Endodermal cell (in vitro differentiated cells): ENCODE measurements around the gene GCA. TPM values are rescaled to one million over a fixed set of nuclear protein-coding genes. Genes with fewer than 3 reads are reported as not detected.

ENCODE experiments used
- DNase-seq: peaks from one replicate; pipeline ENCODE4 v3.0.0-alpha.2; 2017
- H3K27ac ChIP-seq: 2 replicates; pipeline ENCODE4 v1.5.1; 2013; ENCODE audit warnings: mild to moderate bottlenecking, low read depth, low read length, moderate library complexity
- H3K27me3 ChIP-seq: 2 replicates; pipeline ENCODE4 v1.6.1; 2013; ENCODE audit warnings: mild to moderate bottlenecking, low read length, moderate library complexity; ENCODE audit not compliant: insufficient read depth, control insufficient read depth, poor library complexity, severe bottlenecking
- H3K36me3 ChIP-seq: 2 replicates; pipeline ENCODE4 v1.7.0; 2013; ENCODE audit warnings: mild to moderate bottlenecking, low read length, moderate library complexity; ENCODE audit not compliant: control insufficient read depth, insufficient read depth
- H3K4me1 ChIP-seq: one replicate; pipeline ENCODE4 v1.7.0; 2013; ENCODE audit warnings: low read length; ENCODE audit not compliant: control insufficient read depth, insufficient read depth
- H3K4me3 ChIP-seq: 2 replicates; pipeline ENCODE4 v1.5.1; 2013; ENCODE audit warnings: mild to moderate bottlenecking, low read length, moderate library complexity
- H3K9ac ChIP-seq: 2 replicates; pipeline ENCODE4 v1.6.1; 2013; ENCODE audit warnings: mild to moderate bottlenecking, low read length, moderate library complexity; ENCODE audit not compliant: poor library complexity, severe bottlenecking; ENCODE audit errors: extremely low read depth
- H3K9me3 ChIP-seq: 2 replicates; pipeline ENCODE4 v1.6.1; 2013; ENCODE audit warnings: mild to moderate bottlenecking, low read length, moderate library complexity; ENCODE audit not compliant: control insufficient read depth
- H3K27ac Mint-ChIP-seq: 2 replicates; pipeline ENCODE4 v1.8.0; 2020; ENCODE audit warnings: mixed read lengths
- H3K27me3 Mint-ChIP-seq: 2 replicates; pipeline ENCODE4 v1.8.0; 2021; ENCODE audit warnings: mild to moderate bottlenecking, mixed read lengths; ENCODE audit not compliant: insufficient read depth
- H3K36me3 Mint-ChIP-seq: 2 replicates; pipeline ENCODE4 v1.8.0; 2020; ENCODE audit warnings: low read depth, mixed read lengths
- H3K4me1 Mint-ChIP-seq: 2 replicates; pipeline ENCODE4 v1.8.0; 2020; ENCODE audit warnings: mixed read lengths
- H3K4me3 Mint-ChIP-seq: 2 replicates; pipeline ENCODE4 v1.8.0; 2020; ENCODE audit warnings: mild to moderate bottlenecking, moderate library complexity, mixed read lengths
- H3K9me3 Mint-ChIP-seq: 2 replicates; pipeline ENCODE4 v1.8.0; 2020; ENCODE audit warnings: mild to moderate bottlenecking, mixed read lengths
- WGBS, 2 experiments: methylation state at CpG; one replicate each; pipeline versions ENCODE4 v1.1.5 to v1.1.7; 2013; ENCODE audit warnings: missing lambda C conversion rate in 2 of 2, mixed read lengths in 1 of 2; ENCODE audit not compliant: insufficient coverage in 1 of 2, insufficient read length in 1 of 2; 5-methylcytosine and 5-hydroxymethylcytosine counted together
- total RNA-seq, 2 donors: library from RNA; stranded (reverse); fragmentation: NEBNext Ultra II Directional in 1 of 2; extraction: Animal tissue kit (Norgen Biotek cat#: 25700) in 1 of 2; gene quantifications; 2 replicates in 1 of 2; 3 replicates in 1 of 2; pipeline ENCODE4 v1.2.1, GENCODE V29; 2021
- TF ChIP-seq, protein P1 (sequence below): fragments of 200-600 bp; sonication (generic); conservative IDR thresholded peaks from 2 replicates; pipeline ENCODE4 v1.5.0; 2021; ENCODE audit warnings: antibody characterized with exemption, mild to moderate bottlenecking

Gene GCA
- total RNA-seq, 2 donors from 2014 or later, result 27.5 to 53.0 TPM

DNA sequence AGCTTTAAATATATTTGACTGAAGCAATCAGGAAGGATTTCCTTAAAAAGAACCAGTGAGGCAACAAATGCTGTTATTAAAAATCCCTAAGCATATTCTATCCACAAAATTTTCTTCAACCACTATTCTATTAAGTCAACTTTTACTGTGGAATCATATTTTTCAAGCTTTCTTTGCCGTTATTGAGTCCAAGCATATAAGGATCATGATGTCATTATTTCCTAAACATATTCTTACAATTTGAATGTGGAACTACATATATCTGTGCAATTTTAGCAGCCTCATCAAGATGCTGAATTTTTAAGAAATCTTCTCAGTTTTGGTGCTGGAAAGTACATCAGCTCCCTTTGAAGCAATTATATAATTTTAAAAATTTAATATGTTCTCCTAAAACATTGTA lies 31.1 kb upstream of the GCA start:
- H3K9me3 ChIP-seq, result no peaks in the 10 kb centered on the region
- DNase-seq, result no peak
- no peak overlapping the region for H3K4me3 ChIP-seq
- no peak overlapping the region for H3K9ac ChIP-seq
- no peaks in the 10 kb centered on the region for H3K4me1 ChIP-seq
- H3K36me3 ChIP-seq, result no peaks in the 10 kb centered on the region
- H3K27me3 ChIP-seq, result peaks cover 15% of the 10 kb centered on the region
- no peak overlapping the region for H3K27ac ChIP-seq
- TF ChIP-seq, protein P1, sequence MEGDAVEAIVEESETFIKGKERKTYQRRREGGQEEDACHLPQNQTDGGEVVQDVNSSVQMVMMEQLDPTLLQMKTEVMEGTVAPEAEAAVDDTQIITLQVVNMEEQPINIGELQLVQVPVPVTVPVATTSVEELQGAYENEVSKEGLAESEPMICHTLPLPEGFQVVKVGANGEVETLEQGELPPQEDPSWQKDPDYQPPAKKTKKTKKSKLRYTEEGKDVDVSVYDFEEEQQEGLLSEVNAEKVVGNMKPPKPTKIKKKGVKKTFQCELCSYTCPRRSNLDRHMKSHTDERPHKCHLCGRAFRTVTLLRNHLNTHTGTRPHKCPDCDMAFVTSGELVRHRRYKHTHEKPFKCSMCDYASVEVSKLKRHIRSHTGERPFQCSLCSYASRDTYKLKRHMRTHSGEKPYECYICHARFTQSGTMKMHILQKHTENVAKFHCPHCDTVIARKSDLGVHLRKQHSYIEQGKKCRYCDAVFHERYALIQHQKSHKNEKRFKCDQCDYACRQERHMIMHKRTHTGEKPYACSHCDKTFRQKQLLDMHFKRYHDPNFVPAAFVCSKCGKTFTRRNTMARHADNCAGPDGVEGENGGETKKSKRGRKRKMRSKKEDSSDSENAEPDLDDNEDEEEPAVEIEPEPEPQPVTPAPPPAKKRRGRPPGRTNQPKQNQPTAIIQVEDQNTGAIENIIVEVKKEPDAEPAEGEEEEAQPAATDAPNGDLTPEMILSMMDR, result no peak
- Mint-ChIP-seq H3K9me3 (no peaks in the 10 kb centered on the region), H3K27me3 (peaks cover 6% of the 10 kb centered on the region), H3K36me3 (no peaks in the 10 kb centered on the region), H3K4me1 (no peaks in the 10 kb centered on the region), H3K27ac (no peak overlapping the region), H3K4me3 (no peak overlapping the region)
- 89 to 100% methylated on average over 1 of the region's 1 CpG for WGBS, 2 experiments

- peaks cover 19% of the 10 kb centered on the region for H3K27me3 Mint-ChIP-seq
Observed at GRCh38 chr2:162315938-162316337, 28.0 kb upstream of the GCA start.

GRCh38 chr2:162316590-162316989 lies 27.3 kb upstream of the GCA start:
- Histone ChIP-seq H3K27me3 (peaks cover 29% of the 10 kb centered on the region), H3K27ac (no peak overlapping the region), H3K36me3 (no peaks in the 10 kb centered on the region), H3K4me1 (no peaks in the 10 kb centered on the region), H3K4me3 (no peak overlapping the region), H3K9ac (no peak overlapping the region), H3K9me3 (no peaks in the 10 kb centered on the region)
- Mint-ChIP-seq H3K4me3 (no peak overlapping the region), H3K27me3 (peaks cover 19% of the 10 kb centered on the region), H3K9me3 (no peaks in the 10 kb centered on the region), H3K36me3 (no peaks in the 10 kb centered on the region), H3K27ac (no peak overlapping the region), H3K4me1 (peaks cover 4% of the 10 kb centered on the region)
- TF ChIP-seq, protein P1, result no peak
- DNase-seq, result no peak
- 86 to 100% methylated on average over 1 to 2 of the region's 2 CpGs for WGBS, 2 experiments

More at GRCh38 chr2:162315938-162316337, 28.0 kb upstream of the GCA start:
- Histone ChIP-seq H3K36me3 (no peaks in the 10 kb centered on the region), H3K9ac (no peak overlapping the region), H3K9me3 (no peaks in the 10 kb centered on the region), H3K27me3 (peaks cover 29% of the 10 kb centered on the region), H3K4me3 (no peak overlapping the region), H3K4me1 (no peaks in the 10 kb centered on the region), H3K27ac (no peak overlapping the region)
- peaks cover 4% of the 10 kb centered on the region for H3K4me1 Mint-ChIP-seq
- WGBS, 2 experiments, result 93% methylated on average over 4 of the region's 4 CpGs; no CpG with 5 or more reads in 1 of the 2 experiments
- no peaks in the 10 kb centered on the region for H3K9me3 Mint-ChIP-seq
- H3K36me3 Mint-ChIP-seq, result no peaks in the 10 kb centered on the region
- H3K27ac Mint-ChIP-seq, result no peak overlapping the region
- H3K4me3 Mint-ChIP-seq, result no peak overlapping the region
- TF ChIP-seq, protein P1, result no peak
- DNase-seq, result no peak
